ENCODE data around the gene AGTPBP1. TPM values are rescaled to one million over a fixed set of nuclear protein-coding genes. Genes with fewer than 3 reads are reported as not detected.

Gene AGTPBP1
- total RNA-seq, 1 donor from 2014 or later, result 47.0 TPM

DNA sequence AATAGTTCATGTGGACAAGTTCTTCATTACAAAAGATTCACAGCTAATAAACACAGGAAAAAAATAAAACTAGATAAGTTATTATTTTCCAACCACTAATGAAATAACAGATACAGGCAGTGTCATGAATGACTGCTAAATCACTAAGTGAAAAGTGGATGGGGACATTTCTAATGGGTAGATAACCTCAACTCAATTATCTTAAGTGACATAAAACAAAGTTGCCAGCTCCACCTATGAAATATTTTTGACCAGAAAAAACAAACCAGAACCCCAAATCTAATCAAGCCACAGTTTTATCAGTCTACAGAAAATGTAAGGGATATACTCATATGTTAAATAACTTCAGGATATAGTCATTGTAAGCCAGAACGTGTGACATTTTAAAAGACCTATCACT, 74.4 kb downstream of the AGTPBP1 start:
- H3K27me3 ChIP-seq (ENCODE audit: low read depth), result no peaks in the 10 kb centered on the region
- H3K9me3 ChIP-seq, result no peaks in the 10 kb centered on the region
- H3K27ac ChIP-seq, result no peak overlapping the region
- no peak for DNase-seq
- TF ChIP-seq, protein P1, sequence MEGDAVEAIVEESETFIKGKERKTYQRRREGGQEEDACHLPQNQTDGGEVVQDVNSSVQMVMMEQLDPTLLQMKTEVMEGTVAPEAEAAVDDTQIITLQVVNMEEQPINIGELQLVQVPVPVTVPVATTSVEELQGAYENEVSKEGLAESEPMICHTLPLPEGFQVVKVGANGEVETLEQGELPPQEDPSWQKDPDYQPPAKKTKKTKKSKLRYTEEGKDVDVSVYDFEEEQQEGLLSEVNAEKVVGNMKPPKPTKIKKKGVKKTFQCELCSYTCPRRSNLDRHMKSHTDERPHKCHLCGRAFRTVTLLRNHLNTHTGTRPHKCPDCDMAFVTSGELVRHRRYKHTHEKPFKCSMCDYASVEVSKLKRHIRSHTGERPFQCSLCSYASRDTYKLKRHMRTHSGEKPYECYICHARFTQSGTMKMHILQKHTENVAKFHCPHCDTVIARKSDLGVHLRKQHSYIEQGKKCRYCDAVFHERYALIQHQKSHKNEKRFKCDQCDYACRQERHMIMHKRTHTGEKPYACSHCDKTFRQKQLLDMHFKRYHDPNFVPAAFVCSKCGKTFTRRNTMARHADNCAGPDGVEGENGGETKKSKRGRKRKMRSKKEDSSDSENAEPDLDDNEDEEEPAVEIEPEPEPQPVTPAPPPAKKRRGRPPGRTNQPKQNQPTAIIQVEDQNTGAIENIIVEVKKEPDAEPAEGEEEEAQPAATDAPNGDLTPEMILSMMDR (IDR thresholded peaks at IDR 0.05), result no peak
- H3K4me3 ChIP-seq, result no peak overlapping the region
- intact Hi-C loops (cut with DNase I), result no loop called here
- H3K36me3 ChIP-seq, result peaks cover 55% of the 10 kb centered on the region
- no peaks in the 10 kb centered on the region for H3K4me1 ChIP-seq
- ATAC-seq, result no peak

- DNase-seq, result no peak
- intact Hi-C loops (cut with DNase I), result no loop called here
- H3K27me3 ChIP-seq (ENCODE audit: low read depth), result no peaks in the 10 kb centered on the region
- no peaks in the 10 kb centered on the region for H3K9me3 ChIP-seq
- no peak overlapping the region for H3K4me3 ChIP-seq
- peaks cover 44% of the 10 kb centered on the region for H3K36me3 ChIP-seq
- ATAC-seq, result no peak
- no peak overlapping the region for H3K27ac ChIP-seq
- TF ChIP-seq, protein P1 (IDR thresholded peaks at IDR 0.05), result no peak
- H3K4me1 ChIP-seq, result no peaks in the 10 kb centered on the region
These were observed 75.7 kb downstream of the AGTPBP1 start for GRCh38 chr9:85666086-85666485.

GRCh38 chr9:85662573-85662972, 79.2 kb downstream of the AGTPBP1 start:
- H3K9me3 ChIP-seq, result no peaks in the 10 kb centered on the region
- no peak overlapping the region for H3K27ac ChIP-seq
- H3K36me3 ChIP-seq, result peaks cover 22% of the 10 kb centered on the region
- no peak overlapping the region for H3K4me3 ChIP-seq
- TF ChIP-seq, protein P1 (IDR thresholded peaks at IDR 0.05), result no peak
- H3K4me1 ChIP-seq, result no peaks in the 10 kb centered on the region
- DNase-seq (no peak), ATAC-seq (no peak)
- H3K27me3 ChIP-seq (ENCODE audit: low read depth), result no peaks in the 10 kb centered on the region
- intact Hi-C loops (cut with DNase I), result no loop called here

- Histone ChIP-seq H3K36me3 (peaks cover 15% of the 10 kb centered on the region), H3K9me3 (no peaks in the 10 kb centered on the region), H3K4me3 (no peak overlapping the region), H3K4me1 (no peaks in the 10 kb centered on the region), H3K27me3 (ENCODE audit: low read depth) (no peaks in the 10 kb centered on the region), H3K27ac (no peak overlapping the region)
- TF ChIP-seq, protein P1 (IDR thresholded peaks at IDR 0.05), result no peak
- no peak for ATAC-seq
- no peak for DNase-seq
- intact Hi-C loops (cut with DNase I), result no loop called here
These were observed 83.0 kb downstream of the AGTPBP1 start for GRCh38 chr9:85658716-85659115.

DNA sequence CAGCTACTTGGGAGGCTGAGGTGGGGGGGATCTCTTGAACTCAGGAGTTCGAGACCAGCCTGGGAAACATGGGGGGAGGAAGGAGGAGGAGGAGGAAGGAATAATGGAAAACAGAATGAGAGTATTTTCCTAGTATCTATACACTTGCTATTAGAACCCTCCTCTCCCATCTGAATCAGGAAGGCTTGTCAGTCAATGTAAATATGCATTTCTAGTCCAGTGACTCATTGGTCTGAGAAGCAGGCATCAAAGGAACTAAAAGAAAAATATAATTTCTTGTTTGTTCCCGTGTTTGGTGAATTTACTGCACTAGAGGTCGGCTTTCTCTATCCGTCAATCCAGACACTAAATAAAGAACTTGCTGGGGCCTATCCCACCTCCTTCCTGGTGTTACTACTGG, 88.6 kb downstream of the AGTPBP1 start:
- TF ChIP-seq, protein P1 (IDR thresholded peaks at IDR 0.05), result no peak
- ATAC-seq (no peak), DNase-seq (no peak)
- Histone ChIP-seq H3K4me1 (no peaks in the 10 kb centered on the region), H3K4me3 (no peak overlapping the region), H3K9me3 (no peaks in the 10 kb centered on the region), H3K27ac (no peak overlapping the region), H3K27me3 (ENCODE audit: low read depth) (no peaks in the 10 kb centered on the region), H3K36me3 (peaks cover 18% of the 10 kb centered on the region)
- intact Hi-C loops (cut with DNase I), result no loop called here

DNA sequence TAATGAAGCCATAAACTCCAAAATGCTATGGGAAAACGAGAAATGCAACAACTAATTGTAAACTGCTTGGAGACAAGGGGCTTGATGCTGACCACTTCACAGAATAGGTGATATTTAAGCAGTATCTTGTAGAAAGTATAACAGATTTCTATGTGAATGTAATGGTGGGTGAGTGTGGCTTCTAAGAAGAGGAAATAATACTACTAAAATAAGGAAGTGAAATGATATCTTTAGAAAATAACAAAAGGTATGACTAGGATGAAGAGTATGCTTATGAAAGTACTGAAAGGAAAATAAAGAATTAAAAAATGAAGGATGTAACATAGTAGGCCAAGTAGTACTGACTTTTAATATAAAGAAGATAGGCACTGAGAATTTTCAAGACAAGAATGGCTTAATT, 94.2 kb downstream of the AGTPBP1 start:
- no peaks in the 10 kb centered on the region for H3K4me1 ChIP-seq
- intact Hi-C loops (cut with DNase I), result no loop called here
- no peak for ATAC-seq

More for the DNA sequence above, 94.2 kb downstream of the AGTPBP1 start:
- peaks cover 4% of the 10 kb centered on the region for H3K36me3 ChIP-seq
- no peak overlapping the region for H3K4me3 ChIP-seq
- DNase-seq, result no peak
- H3K27me3 ChIP-seq (ENCODE audit: low read depth), result no peaks in the 10 kb centered on the region
- H3K27ac ChIP-seq, result no peak overlapping the region
- no peaks in the 10 kb centered on the region for H3K9me3 ChIP-seq
- TF ChIP-seq, protein P1 (IDR thresholded peaks at IDR 0.05), result no peak

Measured in lower lobe of right lung (tissue), 2 donors.